ENCODE results near the gene GABBR2.

The GABBR2 gene

DNA sequence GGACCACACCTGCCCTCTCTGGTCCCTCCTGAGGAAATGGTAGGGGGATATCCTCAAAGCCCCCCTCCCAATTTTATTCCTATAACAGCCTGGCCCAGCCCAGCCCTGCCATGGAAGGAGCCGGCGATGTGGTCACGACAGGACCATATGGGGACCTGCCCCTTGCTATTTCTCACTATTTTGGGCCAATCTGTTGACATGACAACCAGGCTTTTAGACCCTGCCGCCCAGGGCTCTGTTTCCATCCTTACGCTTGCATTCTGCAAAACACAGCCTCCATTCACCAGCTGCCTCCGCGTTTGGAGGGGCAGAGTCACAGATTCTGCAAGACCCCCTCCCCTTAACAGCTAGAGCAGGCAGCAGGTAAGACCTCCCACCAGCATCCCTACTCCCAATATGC is 112.2 kb downstream of the GABBR2 start:
- TF ChIP-seq, protein P1, sequence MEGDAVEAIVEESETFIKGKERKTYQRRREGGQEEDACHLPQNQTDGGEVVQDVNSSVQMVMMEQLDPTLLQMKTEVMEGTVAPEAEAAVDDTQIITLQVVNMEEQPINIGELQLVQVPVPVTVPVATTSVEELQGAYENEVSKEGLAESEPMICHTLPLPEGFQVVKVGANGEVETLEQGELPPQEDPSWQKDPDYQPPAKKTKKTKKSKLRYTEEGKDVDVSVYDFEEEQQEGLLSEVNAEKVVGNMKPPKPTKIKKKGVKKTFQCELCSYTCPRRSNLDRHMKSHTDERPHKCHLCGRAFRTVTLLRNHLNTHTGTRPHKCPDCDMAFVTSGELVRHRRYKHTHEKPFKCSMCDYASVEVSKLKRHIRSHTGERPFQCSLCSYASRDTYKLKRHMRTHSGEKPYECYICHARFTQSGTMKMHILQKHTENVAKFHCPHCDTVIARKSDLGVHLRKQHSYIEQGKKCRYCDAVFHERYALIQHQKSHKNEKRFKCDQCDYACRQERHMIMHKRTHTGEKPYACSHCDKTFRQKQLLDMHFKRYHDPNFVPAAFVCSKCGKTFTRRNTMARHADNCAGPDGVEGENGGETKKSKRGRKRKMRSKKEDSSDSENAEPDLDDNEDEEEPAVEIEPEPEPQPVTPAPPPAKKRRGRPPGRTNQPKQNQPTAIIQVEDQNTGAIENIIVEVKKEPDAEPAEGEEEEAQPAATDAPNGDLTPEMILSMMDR (IDR thresholded peaks at IDR 0.05; ENCODE audit: low read depth, low read length), result no peak
- TF ChIP-seq EZH2phosphoT487 (IDR thresholded peaks at IDR 0.05; ENCODE audit: low read depth), result no peak
- Histone ChIP-seq H3K4me1 (ENCODE audit: low read length) (no peaks in the 10 kb centered on the region), H3K9ac (ENCODE audit: low read length) (no peak overlapping the region), H3K27ac (ENCODE audit: low read length) (no peak overlapping the region), H3K9me3 (ENCODE audit: insufficient read depth, low read length) (no peaks in the 10 kb centered on the region), H4K20me1 (ENCODE audit: insufficient read depth, low read length) (no peaks in the 10 kb centered on the region), H3K4me2 (ENCODE audit: low read length) (no peak overlapping the region), H3K36me3 (replicated peaks; ENCODE audit: low read depth, low read length) (no peaks in the 10 kb centered on the region), H2AFZ (ENCODE audit: low read depth, low read length) (no peak overlapping the region), H3K79me2 (ENCODE audit: low read length) (no peaks in the 10 kb centered on the region), H3K4me3 (ENCODE audit: low read length) (no peak overlapping the region), H3K27me3 (ENCODE audit: low read depth, low read length) (no peaks in the 10 kb centered on the region; the same call in 1 of the 2 replicates)

DNA sequence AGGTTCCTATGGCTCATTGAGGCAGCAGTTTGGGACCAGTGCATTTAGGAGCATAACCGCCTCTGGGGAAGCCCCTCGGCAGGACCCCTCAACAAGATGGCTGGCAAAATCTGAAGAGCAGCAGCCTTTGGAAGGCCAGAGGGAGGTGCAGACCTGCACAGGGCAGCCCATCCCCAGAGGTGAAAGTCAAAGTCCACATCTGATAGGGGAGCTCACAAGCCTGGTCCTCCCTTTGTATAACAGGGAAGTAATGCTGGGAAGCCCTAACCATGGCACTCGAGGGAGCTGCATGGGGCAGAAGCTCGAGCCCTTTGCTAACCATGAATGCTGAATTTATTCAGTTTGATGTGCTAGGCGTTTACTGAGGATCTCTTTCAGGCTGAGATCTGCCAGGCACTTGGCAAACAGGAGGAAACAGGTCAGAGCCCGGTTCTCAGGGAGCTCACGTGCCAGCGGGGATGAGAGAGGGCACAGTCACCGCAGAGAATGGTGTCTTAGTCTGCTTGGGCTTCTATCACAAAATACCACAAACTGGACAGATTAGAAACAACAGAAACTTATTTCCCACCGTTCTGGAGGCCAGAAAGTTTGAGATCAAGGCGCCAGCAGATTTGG is 114.1 kb downstream of the GABBR2 start:
- peaks cover 11% of the 10 kb centered on the region for H3K27me3 ChIP-seq (ENCODE audit: low read depth, low read length)
- no peaks in the 10 kb centered on the region for H3K79me2 ChIP-seq (ENCODE audit: low read length)
- H3K4me3 ChIP-seq (ENCODE audit: low read length), result no peak overlapping the region
- H3K27ac ChIP-seq (ENCODE audit: low read length), result no peak overlapping the region
- no peak overlapping the region for H3K4me2 ChIP-seq (ENCODE audit: low read length)
- H3K9me3 ChIP-seq (ENCODE audit: insufficient read depth, low read length), result no peaks in the 10 kb centered on the region
- H2AFZ ChIP-seq (ENCODE audit: low read depth, low read length), result no peak overlapping the region
- TF ChIP-seq, protein P1 (IDR thresholded peaks at IDR 0.05; ENCODE audit: low read depth, low read length), result no peak
- no peaks in the 10 kb centered on the region for H4K20me1 ChIP-seq (ENCODE audit: insufficient read depth, low read length)
- no peak overlapping the region for H3K9ac ChIP-seq (ENCODE audit: low read length)
- no peaks in the 10 kb centered on the region for H3K36me3 ChIP-seq (replicated peaks; ENCODE audit: low read depth, low read length)
- H3K4me1 ChIP-seq (ENCODE audit: low read length), result no peaks in the 10 kb centered on the region

DNA sequence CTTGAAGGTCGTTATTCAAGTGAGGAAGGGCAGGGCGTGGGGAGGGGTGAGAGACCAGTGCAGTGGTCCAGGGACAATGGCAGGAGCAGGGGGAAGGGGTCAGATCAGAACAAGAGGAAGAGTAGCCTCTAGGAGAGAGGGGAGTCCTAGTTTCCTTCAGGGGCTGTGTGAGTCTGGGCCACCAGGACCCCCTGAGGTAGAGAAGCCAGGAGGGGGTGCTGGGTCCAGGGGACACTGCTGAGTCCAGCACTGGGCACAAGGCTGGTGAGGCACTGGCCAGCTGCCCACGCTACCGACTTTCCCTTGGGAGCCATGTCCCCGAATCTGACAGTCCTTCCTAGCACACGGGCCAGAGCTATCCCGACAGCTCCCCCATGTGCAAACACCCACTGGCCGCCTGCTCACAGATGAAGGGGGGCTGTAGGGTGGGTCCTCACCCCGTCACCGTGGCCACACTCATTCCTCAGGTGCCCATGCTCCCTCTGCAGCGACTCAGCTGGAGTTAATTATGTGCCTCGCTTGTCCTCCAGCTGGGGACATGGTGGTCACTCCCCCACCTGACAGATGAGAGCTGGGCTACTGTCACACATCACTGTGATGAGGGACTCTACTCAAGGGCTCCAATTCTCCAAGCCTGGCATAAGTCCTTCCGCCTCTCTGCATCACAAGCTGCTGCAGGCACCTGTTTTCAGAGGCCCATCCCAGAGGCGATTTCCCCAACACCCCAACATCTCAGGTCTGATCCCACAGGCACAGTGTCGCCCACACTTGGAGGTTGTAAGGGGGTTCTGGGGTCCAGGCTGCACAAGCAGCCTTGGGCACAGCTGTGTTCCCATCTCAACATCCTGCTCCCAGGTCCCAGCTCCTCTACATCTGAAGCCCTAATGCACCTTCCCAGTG is 115.1 kb downstream of the GABBR2 start:
- Histone ChIP-seq H3K27me3 (ENCODE audit: low read depth, low read length) (peaks cover 19% of the 10 kb centered on the region), H3K27ac (ENCODE audit: low read length) (no peak overlapping the region), H3K36me3 (replicated peaks; ENCODE audit: low read depth, low read length) (no peaks in the 10 kb centered on the region), H3K9me3 (ENCODE audit: insufficient read depth, low read length) (no peaks in the 10 kb centered on the region), H3K4me3 (ENCODE audit: low read length) (no peak overlapping the region), H3K79me2 (ENCODE audit: low read length) (no peaks in the 10 kb centered on the region), H2AFZ (ENCODE audit: low read depth, low read length) (no peak overlapping the region), H3K9ac (ENCODE audit: low read length) (no peak overlapping the region), H4K20me1 (ENCODE audit: insufficient read depth, low read length) (no peaks in the 10 kb centered on the region), H3K4me2 (ENCODE audit: low read length) (no peak overlapping the region), H3K4me1 (ENCODE audit: low read length) (no peaks in the 10 kb centered on the region)
- TF ChIP-seq, protein P1 (IDR thresholded peaks at IDR 0.05; ENCODE audit: low read depth, low read length), result no peak
- no peak for TF ChIP-seq EZH2phosphoT487 (IDR thresholded peaks at IDR 0.05; ENCODE audit: low read depth)

DNA sequence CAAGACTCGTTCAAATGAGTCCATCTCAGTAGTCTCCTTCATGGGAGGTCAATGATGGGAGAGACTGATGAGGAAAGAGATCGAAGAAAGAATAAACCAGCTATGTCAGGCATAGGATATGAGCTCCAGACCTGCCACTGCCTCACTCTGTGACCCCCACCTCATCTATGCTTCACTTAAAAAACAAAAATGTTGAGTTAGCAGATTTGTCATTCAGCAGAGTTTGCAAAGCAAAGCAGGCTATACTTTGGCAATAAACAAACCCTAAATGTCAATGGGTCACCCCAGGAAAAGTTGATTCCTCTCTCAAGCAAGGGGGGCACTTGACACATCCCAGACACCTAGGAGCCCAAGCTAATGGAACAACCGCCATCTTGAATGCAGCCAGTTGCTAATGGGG is 117.0 kb downstream of the GABBR2 start:
- no peak overlapping the region for H2AFZ ChIP-seq (ENCODE audit: low read depth, low read length)
- H4K20me1 ChIP-seq (ENCODE audit: insufficient read depth, low read length), result no peaks in the 10 kb centered on the region
- H3K79me2 ChIP-seq (ENCODE audit: low read length), result no peaks in the 10 kb centered on the region
- H3K27me3 ChIP-seq (ENCODE audit: low read depth, low read length), result peaks cover 26% of the 10 kb centered on the region
- no peaks in the 10 kb centered on the region for H3K9me3 ChIP-seq (ENCODE audit: insufficient read depth, low read length)
- no peak overlapping the region for H3K4me2 ChIP-seq (ENCODE audit: low read length)
- H3K4me1 ChIP-seq (ENCODE audit: low read length), result no peaks in the 10 kb centered on the region
- no peak overlapping the region for H3K4me3 ChIP-seq (ENCODE audit: low read length)
- H3K36me3 ChIP-seq (replicated peaks; ENCODE audit: low read depth, low read length), result no peaks in the 10 kb centered on the region
- H3K9ac ChIP-seq (ENCODE audit: low read length), result no peak overlapping the region
- H3K27ac ChIP-seq (ENCODE audit: low read length), result no peak overlapping the region
- TF ChIP-seq, protein P1 (IDR thresholded peaks at IDR 0.05; ENCODE audit: low read depth, low read length), result no peak
- TF ChIP-seq EZH2phosphoT487 (IDR thresholded peaks at IDR 0.05; ENCODE audit: low read depth), result no peak

Data from OCI-LY3 (cell line).